Sigmoid colon (tissue), 3 donors: ENCODE data around the gene TEX13D.

ENCODE experiments used
- POLR2A ChIP-seq, 2 donors: fragments of 450-650 bp; IDR thresholded peaks; one replicate each; pipeline ENCODE4 v1.6.1; 2016; ENCODE audit warnings: antibody characterized with exemption in 2 of 2, mild to moderate bottlenecking in 2 of 2, moderate library complexity in 2 of 2
- TF ChIP-seq, protein P1 (sequence below), 4 experiments: fragments of 450-650 bp in 3 of 4; fragments of 200-600 bp in 1 of 4; IDR thresholded peaks; one replicate each; pipeline ENCODE4 v1.5.1; 2016 to 2019; ENCODE audit warnings: antibody characterized with exemption in 4 of 4, mild to moderate bottlenecking in 3 of 4, moderate library complexity in 2 of 4

DNA sequence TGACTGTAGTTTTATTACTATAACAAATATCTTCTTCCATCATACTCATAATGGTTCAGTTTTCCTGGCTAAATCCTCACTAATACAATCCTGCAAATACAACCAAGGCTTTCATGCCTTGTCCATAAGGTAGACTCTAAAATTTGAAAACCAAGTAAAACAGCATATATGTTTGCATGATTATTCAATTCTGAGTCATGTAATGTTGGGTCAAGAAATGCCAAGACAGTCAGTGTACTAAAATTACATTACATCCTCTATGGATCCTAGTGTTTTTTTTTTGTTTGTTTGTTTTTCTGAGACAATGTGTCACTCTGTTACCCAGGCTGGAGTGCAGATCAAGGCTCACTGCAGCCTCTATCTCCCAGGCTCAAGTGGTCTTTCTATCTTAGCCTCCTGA is 38.6 kb upstream of the TEX13D start:
- TF ChIP-seq, protein P1, sequence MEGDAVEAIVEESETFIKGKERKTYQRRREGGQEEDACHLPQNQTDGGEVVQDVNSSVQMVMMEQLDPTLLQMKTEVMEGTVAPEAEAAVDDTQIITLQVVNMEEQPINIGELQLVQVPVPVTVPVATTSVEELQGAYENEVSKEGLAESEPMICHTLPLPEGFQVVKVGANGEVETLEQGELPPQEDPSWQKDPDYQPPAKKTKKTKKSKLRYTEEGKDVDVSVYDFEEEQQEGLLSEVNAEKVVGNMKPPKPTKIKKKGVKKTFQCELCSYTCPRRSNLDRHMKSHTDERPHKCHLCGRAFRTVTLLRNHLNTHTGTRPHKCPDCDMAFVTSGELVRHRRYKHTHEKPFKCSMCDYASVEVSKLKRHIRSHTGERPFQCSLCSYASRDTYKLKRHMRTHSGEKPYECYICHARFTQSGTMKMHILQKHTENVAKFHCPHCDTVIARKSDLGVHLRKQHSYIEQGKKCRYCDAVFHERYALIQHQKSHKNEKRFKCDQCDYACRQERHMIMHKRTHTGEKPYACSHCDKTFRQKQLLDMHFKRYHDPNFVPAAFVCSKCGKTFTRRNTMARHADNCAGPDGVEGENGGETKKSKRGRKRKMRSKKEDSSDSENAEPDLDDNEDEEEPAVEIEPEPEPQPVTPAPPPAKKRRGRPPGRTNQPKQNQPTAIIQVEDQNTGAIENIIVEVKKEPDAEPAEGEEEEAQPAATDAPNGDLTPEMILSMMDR (IDR thresholded peaks at IDR 0.05) = no peak
- no peak for TF ChIP-seq POLR2A (IDR thresholded peaks at IDR 0.05)
